ENCODE results near the gene NACC2. TPM values are rescaled to one million over a fixed set of nuclear protein-coding genes. Genes with fewer than 3 reads are reported as not detected.

NACC2 gene
- total and polyA plus RNA-seq, 2 donors (not counting 1 experiment from before 2014, with no cell fraction given): 0.34 to 1.9 TPM

- WGBS (ENCODE audit: insufficient coverage): 90% methylated on average over 21 of the region's 21 CpGs
- peaks cover 0 to 7% (median 0%) of the 10 kb centered on the region in 3 donors for H3K9me3 ChIP-seq (ENCODE audit: control extremely low read depth in 1 of 3, control insufficient read depth in 2 of 3, insufficient read depth in 1 of 3, low read length in 2 of 3)
- Mint-ChIP-seq H3K4me3 (no peak overlapping the region), H3K27me3 (peaks cover 3% of the 10 kb centered on the region), H3K27ac (no peak overlapping the region), H3K9me3 (ENCODE audit: insufficient read depth) (no peaks in the 10 kb centered on the region), H3K4me1 (peaks cover 5% of the 10 kb centered on the region)
- no peak overlapping the region for H3K4me3 ChIP-seq (ENCODE audit: control extremely low read depth in 1 of 5, extremely low read depth in 1 of 5, insufficient read depth in 1 of 5, low read depth in 2 of 5, low read length in 4 of 5)
- no peak overlapping the region for H3K9ac ChIP-seq (ENCODE audit: low read length)
- intact Hi-C loops (cut with micrococcal nuclease): no loop called here
- H3K27me3 ChIP-seq (replicated peaks in 1 of 4; ENCODE audit: control extremely low read depth in 1 of 4, control insufficient read depth in 3 of 4, insufficient read depth in 4 of 4, low read length in 3 of 4): peaks cover 0 to 36% (median 5%) of the 10 kb centered on the region in 4 experiments
- no peak overlapping the region for H2AFZ ChIP-seq (ENCODE audit: insufficient read depth, low read depth, low read length, poor library complexity, severe bottlenecking)
- TF ChIP-seq, protein P1, sequence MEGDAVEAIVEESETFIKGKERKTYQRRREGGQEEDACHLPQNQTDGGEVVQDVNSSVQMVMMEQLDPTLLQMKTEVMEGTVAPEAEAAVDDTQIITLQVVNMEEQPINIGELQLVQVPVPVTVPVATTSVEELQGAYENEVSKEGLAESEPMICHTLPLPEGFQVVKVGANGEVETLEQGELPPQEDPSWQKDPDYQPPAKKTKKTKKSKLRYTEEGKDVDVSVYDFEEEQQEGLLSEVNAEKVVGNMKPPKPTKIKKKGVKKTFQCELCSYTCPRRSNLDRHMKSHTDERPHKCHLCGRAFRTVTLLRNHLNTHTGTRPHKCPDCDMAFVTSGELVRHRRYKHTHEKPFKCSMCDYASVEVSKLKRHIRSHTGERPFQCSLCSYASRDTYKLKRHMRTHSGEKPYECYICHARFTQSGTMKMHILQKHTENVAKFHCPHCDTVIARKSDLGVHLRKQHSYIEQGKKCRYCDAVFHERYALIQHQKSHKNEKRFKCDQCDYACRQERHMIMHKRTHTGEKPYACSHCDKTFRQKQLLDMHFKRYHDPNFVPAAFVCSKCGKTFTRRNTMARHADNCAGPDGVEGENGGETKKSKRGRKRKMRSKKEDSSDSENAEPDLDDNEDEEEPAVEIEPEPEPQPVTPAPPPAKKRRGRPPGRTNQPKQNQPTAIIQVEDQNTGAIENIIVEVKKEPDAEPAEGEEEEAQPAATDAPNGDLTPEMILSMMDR (IDR thresholded peaks at IDR 0.05): no peak
- no peak for TF ChIP-seq EZH2 (IDR thresholded peaks at IDR 0.05; ENCODE audit: borderline replicate concordance, insufficient read depth, low read depth, low read length, poor library complexity, severe bottlenecking)
- H3K4me1 ChIP-seq (ENCODE audit: control insufficient read depth in 2 of 2, insufficient read depth in 2 of 2, low read length in 2 of 2): peaks cover 9 to 13% of the 10 kb centered on the region in 2 donors
- ChIA-PET POLR2A (no interaction called here), CTCF (no interaction called here)
- no peak overlapping the region for H3K4me2 ChIP-seq (replicated peaks; ENCODE audit: low read depth, low read length, poor library complexity, severe bottlenecking)
- no peaks in the 10 kb centered on the region for H3K79me2 ChIP-seq (ENCODE audit: control insufficient read depth, insufficient read depth, low read length)
- no peaks in the 10 kb centered on the region for H3K36me3 ChIP-seq (replicated peaks in 1 of 2; ENCODE audit: control extremely low read depth in 1 of 2, control insufficient read depth in 1 of 2, extremely low read depth in 1 of 2, insufficient read depth in 2 of 2, low read length in 1 of 2)
- H4K20me1 ChIP-seq (ENCODE audit: control insufficient read depth, insufficient read depth, low read length, poor library complexity, severe bottlenecking): no peaks in the 10 kb centered on the region
- DNase-seq (no peak), ATAC-seq (ENCODE audit: low read depth) (no peak)
- no peak overlapping the region for H3K27ac ChIP-seq (ENCODE audit: low read length in 2 of 2)
These were observed 47.1 kb downstream of the NACC2 start for GRCh38 chr9:136047775-136048559.

DNA sequence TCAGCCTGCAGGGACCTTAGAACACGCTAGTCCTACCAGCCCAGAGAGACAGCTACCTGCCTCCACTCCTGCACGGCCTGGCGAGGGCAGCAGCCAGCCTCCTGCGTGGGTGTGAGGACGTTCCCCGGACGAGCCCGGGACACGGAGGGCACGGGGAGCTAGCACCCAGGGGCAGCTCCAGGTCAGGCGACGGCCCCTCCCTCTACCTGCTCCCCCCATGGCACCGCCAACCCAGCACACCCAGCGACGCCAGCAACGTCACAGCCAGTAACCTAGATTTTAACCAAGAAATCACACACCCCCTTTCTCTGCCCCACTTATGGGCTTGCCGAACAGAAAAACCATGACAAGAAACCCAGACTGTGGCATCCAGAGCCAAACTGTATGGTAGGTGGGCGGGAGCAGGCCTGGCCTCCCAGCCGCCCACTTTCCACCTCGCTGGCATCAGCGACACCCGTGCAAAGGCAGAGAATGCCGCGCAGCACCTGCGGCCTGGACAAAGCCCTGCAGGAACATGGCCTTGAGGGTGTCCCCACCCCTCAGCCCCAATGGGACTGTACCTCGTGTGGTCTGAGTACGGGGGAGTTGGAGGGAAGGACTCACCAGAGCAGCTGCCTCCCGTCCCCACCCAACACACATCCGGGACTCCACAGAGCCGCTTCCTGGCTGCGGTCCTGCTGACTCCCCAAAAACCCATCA, 47.9 kb downstream of the NACC2 start:
- Mint-ChIP-seq H3K27ac (no peak overlapping the region), H3K9me3 (ENCODE audit: insufficient read depth) (no peaks in the 10 kb centered on the region), H3K4me3 (no peak overlapping the region), H3K27me3 (peaks cover 3% of the 10 kb centered on the region), H3K4me1 (peaks cover 5% of the 10 kb centered on the region)
- 91% methylated on average over 29 of the region's 31 CpGs for WGBS (ENCODE audit: insufficient coverage)
- TF ChIP-seq, protein P1 (IDR thresholded peaks at IDR 0.05): no peak
- no peak for TF ChIP-seq EZH2 (IDR thresholded peaks at IDR 0.05; ENCODE audit: borderline replicate concordance, insufficient read depth, low read depth, low read length, poor library complexity, severe bottlenecking)
- ATAC-seq (ENCODE audit: low read depth) (no peak), DNase-seq (no peak)
- Histone ChIP-seq H3K79me2 (ENCODE audit: control insufficient read depth, insufficient read depth, low read length) (no peaks in the 10 kb centered on the region), H3K4me3 (ENCODE audit: control extremely low read depth in 1 of 5, extremely low read depth in 1 of 5, insufficient read depth in 1 of 5, low read depth in 2 of 5, low read length in 4 of 5) (no peak overlapping the region), H2AFZ (ENCODE audit: insufficient read depth, low read depth, low read length, poor library complexity, severe bottlenecking) (no peak overlapping the region), H3K27ac (ENCODE audit: low read length in 2 of 2) (no peak overlapping the region), H3K36me3 (replicated peaks in 1 of 2; ENCODE audit: control extremely low read depth in 1 of 2, control insufficient read depth in 1 of 2, extremely low read depth in 1 of 2, insufficient read depth in 2 of 2, low read length in 1 of 2) (no peaks in the 10 kb centered on the region), H3K9me3 (ENCODE audit: control extremely low read depth in 1 of 3, control insufficient read depth in 2 of 3, insufficient read depth in 1 of 3, low read length in 2 of 3) (peaks cover 0 to 7% (median 0%) of the 10 kb centered on the region in 3 donors), H4K20me1 (ENCODE audit: control insufficient read depth, insufficient read depth, low read length, poor library complexity, severe bottlenecking) (no peaks in the 10 kb centered on the region), H3K4me2 (replicated peaks; ENCODE audit: low read depth, low read length, poor library complexity, severe bottlenecking) (no peak overlapping the region), H3K4me1 (ENCODE audit: control insufficient read depth in 2 of 2, insufficient read depth in 2 of 2, low read length in 2 of 2) (peaks cover 9 to 13% of the 10 kb centered on the region in 2 donors), H3K9ac (ENCODE audit: low read length) (no peak overlapping the region), H3K27me3 (replicated peaks in 1 of 4; ENCODE audit: control extremely low read depth in 1 of 4, control insufficient read depth in 3 of 4, insufficient read depth in 4 of 4, low read length in 3 of 4) (peaks cover 0 to 28% (median 5%) of the 10 kb centered on the region in 4 experiments)
- ChIA-PET CTCF (no interaction called here), POLR2A (no interaction called here)
- intact Hi-C loops (cut with micrococcal nuclease): no loop called here
